Spinal cord (tissue), 10 donors: ENCODE results near the gene ANKRD39. TPM values are rescaled to one million over a fixed set of nuclear protein-coding genes. Genes with fewer than 3 reads are reported as not detected.

ENCODE experiments used
- DNase-seq, 6 donors: peaks; one replicate each; pipeline versions ENCODE4 v3.0.0 to v3.0.0-alpha.2; 2013 to 2015; ENCODE audit warnings: low spot score in 6 of 6, low read depth in 4 of 6
- H3K27ac ChIP-seq: one replicate; pipeline ENCODE4 v1.5.1; 2013; ENCODE audit warnings: low read depth, low read length, control low read depth
- H3K27me3 ChIP-seq: one replicate; pipeline ENCODE4 v1.6.1; 2013; ENCODE audit warnings: low read length; ENCODE audit not compliant: control insufficient read depth, insufficient read depth
- H3K36me3 ChIP-seq: one replicate; pipeline ENCODE4 v1.6.1; 2013; ENCODE audit warnings: low read length; ENCODE audit not compliant: control insufficient read depth, insufficient read depth
- H3K4me1 ChIP-seq: one replicate; pipeline ENCODE4 v1.6.1; 2013; ENCODE audit warnings: low read length; ENCODE audit not compliant: control insufficient read depth, insufficient read depth
- H3K4me3 ChIP-seq: one replicate; pipeline ENCODE4 v1.5.1; 2013; ENCODE audit warnings: low read depth, low read length, control low read depth
- H3K9me3 ChIP-seq: one replicate; pipeline ENCODE4 v1.6.1; 2013; ENCODE audit warnings: low read length; ENCODE audit not compliant: control insufficient read depth, insufficient read depth
- WGBS: methylation state at CpG from one replicate; pipeline ENCODE4 v1.1.5; 2013; ENCODE audit warnings: missing lambda C conversion rate; ENCODE audit not compliant: insufficient coverage; 5-methylcytosine and 5-hydroxymethylcytosine counted together
- polyA plus RNA-seq, 2 donors: library from polyadenylated mRNA; unstranded; fragments of 120-200 nt; gene quantifications; one replicate each; pipeline ENCODE4 v1.2.1, GENCODE V29; 2013; ENCODE audit not compliant: insufficient read length in 2 of 2
- total RNA-seq, 2 donors: library from RNA; depleted of rRNA in 1 of 2; stranded (reverse); fragments of 120-200 nt in 1 of 2; fragments of >200 nt in 1 of 2; gene quantifications; one replicate each; pipeline versions ENCODE4 v1.2.3 to v1.2.4, GENCODE V29; 2013 to 2014
- donor health status: healthy.

The ANKRD39 gene
- total and polyA plus RNA-seq, 4 donors: 7.6 to 27.6 (median 18.3) TPM

- Histone ChIP-seq H3K27me3 (no peaks in the 10 kb centered on the region), H3K27ac (no peak overlapping the region)
Observed at GRCh38 chr2:96842600-96842999, 15.2 kb downstream of the ANKRD39 start.

GRCh38 chr2:96841701-96842495, 15.9 kb downstream of the ANKRD39 start:
- Histone ChIP-seq H3K36me3 (peaks cover 85% of the 10 kb centered on the region), H3K27me3 (no peaks in the 10 kb centered on the region), H3K9me3 (no peaks in the 10 kb centered on the region), H3K4me3 (no peak overlapping the region), H3K4me1 (peaks cover 13% of the 10 kb centered on the region), H3K27ac (no peak overlapping the region)
- no peak for DNase-seq
- WGBS: 81% methylated on average over 11 of the region's 16 CpGs

More at GRCh38 chr2:96842600-96842999, 15.2 kb downstream of the ANKRD39 start:
- Histone ChIP-seq H3K4me1 (peaks cover 13% of the 10 kb centered on the region), H3K4me3 (no peak overlapping the region), H3K9me3 (no peaks in the 10 kb centered on the region), H3K36me3 (peaks cover 87% of the 10 kb centered on the region)
- DNase-seq: no peak
- WGBS: 90% methylated on average over 7 of the region's 7 CpGs

GRCh38 chr2:96839875-96840850, 17.7 kb downstream of the ANKRD39 start:
- DNase-seq: no peak
- H3K36me3 ChIP-seq: peaks cover 75% of the 10 kb centered on the region
- WGBS: 90% methylated on average over 36 of the region's 37 CpGs
- peaks cover 13% of the 10 kb centered on the region for H3K4me1 ChIP-seq
- no peaks in the 10 kb centered on the region for H3K9me3 ChIP-seq
- H3K4me3 ChIP-seq: no peak overlapping the region
- H3K27ac ChIP-seq: no peak overlapping the region
- no peaks in the 10 kb centered on the region for H3K27me3 ChIP-seq

GRCh38 chr2:96839293-96839874, 18.4 kb downstream of the ANKRD39 start:
- WGBS: 28% methylated on average over 42 of the region's 42 CpGs
- H3K27me3 ChIP-seq: no peaks in the 10 kb centered on the region
- H3K9me3 ChIP-seq: no peaks in the 10 kb centered on the region
- DNase-seq: no peak
- H3K27ac ChIP-seq: no peak overlapping the region
- no peak overlapping the region for H3K4me3 ChIP-seq
- peaks cover 69% of the 10 kb centered on the region for H3K36me3 ChIP-seq
- H3K4me1 ChIP-seq: peaks cover 13% of the 10 kb centered on the region

GRCh38 chr2:96838345-96839292, 19.2 kb downstream of the ANKRD39 start:
- 88% methylated on average over 23 of the region's 23 CpGs for WGBS
- peaks cover 62% of the 10 kb centered on the region for H3K36me3 ChIP-seq
- DNase-seq: no peak
- no peak overlapping the region for H3K4me3 ChIP-seq
- H3K27me3 ChIP-seq: no peaks in the 10 kb centered on the region
- no peak overlapping the region for H3K27ac ChIP-seq
- H3K4me1 ChIP-seq: peaks cover 13% of the 10 kb centered on the region
- no peaks in the 10 kb centered on the region for H3K9me3 ChIP-seq

GRCh38 chr2:96837575-96837974, 20.2 kb downstream of the ANKRD39 start:
- peaks cover 21% of the 10 kb centered on the region for H3K4me1 ChIP-seq
- H3K36me3 ChIP-seq: peaks cover 61% of the 10 kb centered on the region
- no peaks in the 10 kb centered on the region for H3K27me3 ChIP-seq
- H3K4me3 ChIP-seq: no peak overlapping the region
- no peak overlapping the region for H3K27ac ChIP-seq
- 92% methylated on average over 9 of the region's 9 CpGs for WGBS
- no peaks in the 10 kb centered on the region for H3K9me3 ChIP-seq
- no peak for DNase-seq

GRCh38 chr2:96835830-96836229, 22.0 kb downstream of the ANKRD39 start:
- Histone ChIP-seq H3K27me3 (no peaks in the 10 kb centered on the region), H3K4me1 (peaks cover 33% of the 10 kb centered on the region), H3K9me3 (no peaks in the 10 kb centered on the region), H3K27ac (no peak overlapping the region), H3K4me3 (no peak overlapping the region), H3K36me3 (peaks cover 60% of the 10 kb centered on the region)
- DNase-seq: no peak
- WGBS: no CpG with 5 or more reads among the region's 4 CpGs

GRCh38 chr2:96832754-96833507, 24.9 kb downstream of the ANKRD39 start:
- peak in 2 of 6 donors; percentile 47 to 69 for DNase-seq
- H3K27ac ChIP-seq: peak overlapping the region; percentile 10
- H3K4me1 ChIP-seq: peaks cover 20% of the 10 kb centered on the region
- H3K4me3 ChIP-seq: no peak overlapping the region
- no peaks in the 10 kb centered on the region for H3K9me3 ChIP-seq
- WGBS: 31% methylated on average over 13 of the region's 18 CpGs
- no peaks in the 10 kb centered on the region for H3K27me3 ChIP-seq
- peaks cover 57% of the 10 kb centered on the region for H3K36me3 ChIP-seq
